KOPT-K1 (cell line): ENCODE results near the gene TBPL1.

ENCODE experiments used
- H3K27ac ChIP-seq: fragments of 200-600 bp; sonication (generic); 2 replicates; pipeline ENCODE4 v1.5.1; 2016; ENCODE audit warnings: antibody characterized with exemption, mild to moderate bottlenecking, low read depth, low read length; ENCODE audit not compliant: poor library complexity, severe bottlenecking
- H3K36me3 ChIP-seq: fragments of 200-600 bp; sonication (generic); 2 replicates; pipeline ENCODE4 v1.5.1; 2017; ENCODE audit warnings: antibody characterized with exemption, mild to moderate bottlenecking, low read length, moderate library complexity; ENCODE audit not compliant: insufficient read depth
- H3K9me3 ChIP-seq: fragments of 200-600 bp; sonication (generic); 2 replicates; pipeline ENCODE4 v1.5.1; 2017; ENCODE audit warnings: antibody characterized with exemption, low read length, mild to moderate bottlenecking; ENCODE audit not compliant: insufficient read depth, poor library complexity, severe bottlenecking

TBPL1 gene

GRCh38 chr6:134028438-134028837 lies 75.4 kb downstream of the TBPL1 start:
- H3K9me3 ChIP-seq = no peaks in the 10 kb centered on the region
- H3K36me3 ChIP-seq = no peaks in the 10 kb centered on the region
- H3K27ac ChIP-seq = no peak overlapping the region

DNA sequence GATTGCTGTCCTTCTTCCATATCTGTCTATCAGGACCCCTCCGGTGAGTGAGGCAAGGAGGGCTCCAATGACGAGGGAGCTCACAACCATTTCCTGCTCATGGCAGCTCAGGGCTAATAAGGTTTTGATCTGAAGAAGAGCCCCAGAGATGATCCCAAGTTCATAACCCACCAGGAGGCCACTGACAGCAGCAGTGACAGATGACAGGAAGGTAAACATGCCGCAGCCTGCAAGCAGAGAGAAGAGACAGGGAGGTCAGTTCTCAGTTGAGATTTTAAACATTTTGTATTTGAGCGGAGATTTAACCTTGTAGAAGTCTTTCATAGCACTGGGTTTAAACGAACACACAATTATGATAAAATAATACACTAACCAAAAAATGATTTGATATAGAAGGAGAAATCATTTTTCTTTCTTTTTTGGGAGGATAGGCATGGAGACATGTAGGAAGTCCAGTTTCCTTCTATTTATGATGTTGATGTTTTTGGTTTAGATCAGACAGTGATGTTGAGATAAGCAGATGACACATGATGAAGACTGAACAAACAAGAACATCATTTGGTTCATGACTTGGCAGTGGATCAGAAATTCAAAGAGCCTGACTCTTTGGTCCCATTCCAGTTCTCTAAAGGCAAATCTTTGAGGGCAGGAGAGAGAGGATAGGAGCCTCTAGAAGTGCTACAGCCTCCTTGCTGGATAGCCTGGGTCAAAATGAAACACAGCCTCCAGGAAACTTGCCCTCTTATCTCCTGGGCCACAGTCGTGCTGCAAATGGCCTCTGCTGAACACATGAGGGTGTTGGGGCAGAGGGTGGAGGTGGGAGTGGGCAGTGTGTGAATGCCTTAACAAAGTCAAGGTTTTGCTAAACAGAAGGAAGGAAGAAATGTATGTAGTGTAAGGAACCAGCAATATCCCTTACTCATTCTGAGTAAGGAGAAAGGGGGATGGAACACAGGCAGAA lies 76.8 kb downstream of the TBPL1 start:
- Histone ChIP-seq H3K36me3 (no peaks in the 10 kb centered on the region), H3K27ac (no peak overlapping the region), H3K9me3 (no peaks in the 10 kb centered on the region)

DNA sequence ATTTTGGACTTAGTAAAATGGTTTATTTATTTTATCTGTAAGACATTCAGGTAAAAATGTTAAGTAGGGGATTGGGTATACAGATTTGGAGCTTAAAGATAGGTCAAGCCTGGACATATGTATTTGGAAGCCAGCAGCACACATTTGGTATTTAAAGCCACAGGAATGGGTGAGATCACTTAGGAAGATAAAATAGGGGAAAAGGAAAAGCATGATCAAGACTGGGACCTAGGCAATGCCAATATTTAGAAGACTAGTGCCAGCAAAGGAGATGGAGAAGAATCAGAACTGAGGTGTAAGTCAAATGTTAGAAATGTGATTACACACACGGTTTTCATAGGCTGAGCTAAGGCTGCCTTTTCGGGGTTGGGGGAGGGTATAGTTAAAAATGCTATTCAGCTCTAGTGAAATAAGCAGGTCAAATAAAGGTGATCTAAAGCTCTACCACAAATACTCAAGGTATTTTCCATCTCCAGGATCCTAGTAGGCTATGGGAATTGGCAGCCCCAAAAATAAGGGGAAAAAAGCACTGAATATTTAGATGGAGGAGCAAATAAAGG lies 78.8 kb downstream of the TBPL1 start:
- no peaks in the 10 kb centered on the region for H3K36me3 ChIP-seq
- no peak overlapping the region for H3K27ac ChIP-seq
- no peaks in the 10 kb centered on the region for H3K9me3 ChIP-seq

DNA sequence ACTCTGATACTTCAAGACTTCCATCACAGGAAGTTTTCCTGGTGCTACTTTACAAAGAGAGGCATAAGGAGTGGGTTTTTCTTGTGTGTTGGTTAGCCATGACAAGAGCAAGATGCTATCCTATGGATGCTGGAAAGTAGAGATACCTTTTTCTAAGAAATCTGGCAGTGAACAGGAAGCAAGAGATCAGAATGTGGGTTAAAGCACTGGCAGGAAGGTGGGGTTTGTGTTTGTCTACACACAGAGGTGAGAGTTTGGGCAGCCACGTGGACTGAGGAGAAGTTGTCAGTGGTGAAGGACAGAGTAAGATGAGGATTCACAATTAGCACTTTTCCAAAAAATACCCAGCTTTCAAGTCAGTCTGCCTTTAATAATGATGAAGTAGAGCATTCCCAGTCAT lies 81.5 kb downstream of the TBPL1 start:
- Histone ChIP-seq H3K36me3 (no peaks in the 10 kb centered on the region), H3K9me3 (no peaks in the 10 kb centered on the region), H3K27ac (no peak overlapping the region)

DNA sequence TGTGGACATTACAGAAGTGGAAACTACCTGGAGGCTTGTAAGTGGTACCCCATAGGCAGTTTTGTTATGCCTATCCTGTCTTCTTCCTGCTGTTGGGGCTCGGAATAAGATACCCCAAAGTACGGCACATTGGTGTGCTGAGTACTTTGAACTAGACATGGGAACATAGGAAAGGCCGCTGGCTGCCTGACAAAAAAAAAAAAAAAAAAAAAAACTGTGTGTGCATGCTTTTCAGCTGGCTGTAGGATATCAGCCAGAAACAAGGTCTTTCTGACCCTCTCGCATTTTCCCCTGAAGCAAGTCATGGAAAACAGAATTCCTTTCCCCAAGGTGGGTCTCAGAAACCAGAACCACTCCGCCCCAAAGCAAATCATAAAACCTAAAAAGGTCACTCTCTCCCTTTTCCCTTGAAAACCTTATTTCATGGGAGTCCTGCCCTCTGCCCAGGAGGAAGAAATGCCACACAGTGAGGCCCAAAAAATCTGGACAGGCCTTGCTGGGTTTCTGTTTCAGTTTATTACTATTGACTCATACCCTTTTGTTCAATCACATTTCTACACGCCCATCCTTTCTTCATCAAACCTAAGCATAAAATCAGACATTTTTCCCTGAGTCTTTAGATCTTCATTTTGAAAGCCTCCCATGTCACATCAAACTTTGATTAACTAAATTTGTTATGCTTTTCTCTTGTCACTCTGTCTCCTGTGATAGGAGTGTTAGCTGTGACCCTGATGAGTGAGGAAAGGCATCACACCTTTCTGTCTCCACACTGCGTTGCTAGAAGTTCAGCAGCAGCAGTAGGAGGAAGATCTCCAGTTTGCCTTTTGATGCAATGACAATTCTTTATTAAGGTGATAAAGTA lies 82.2 kb downstream of the TBPL1 start:
- no peaks in the 10 kb centered on the region for H3K9me3 ChIP-seq
- H3K36me3 ChIP-seq = no peaks in the 10 kb centered on the region
- H3K27ac ChIP-seq = no peak overlapping the region

- H3K9me3 ChIP-seq = no peaks in the 10 kb centered on the region
- no peak overlapping the region for H3K27ac ChIP-seq
- H3K36me3 ChIP-seq = no peaks in the 10 kb centered on the region
Measured at GRCh38 chr6:134035823-134036296, 82.8 kb downstream of the TBPL1 start.

- Histone ChIP-seq H3K27ac (no peak overlapping the region), H3K36me3 (no peaks in the 10 kb centered on the region)
Measured at GRCh38 chr6:134039116-134039515, 86.1 kb downstream of the TBPL1 start.

More at GRCh38 chr6:134039116-134039515, 86.1 kb downstream of the TBPL1 start:
- H3K9me3 ChIP-seq = no peaks in the 10 kb centered on the region
